ENCODE results near the gene DLGAP1.

DNA sequence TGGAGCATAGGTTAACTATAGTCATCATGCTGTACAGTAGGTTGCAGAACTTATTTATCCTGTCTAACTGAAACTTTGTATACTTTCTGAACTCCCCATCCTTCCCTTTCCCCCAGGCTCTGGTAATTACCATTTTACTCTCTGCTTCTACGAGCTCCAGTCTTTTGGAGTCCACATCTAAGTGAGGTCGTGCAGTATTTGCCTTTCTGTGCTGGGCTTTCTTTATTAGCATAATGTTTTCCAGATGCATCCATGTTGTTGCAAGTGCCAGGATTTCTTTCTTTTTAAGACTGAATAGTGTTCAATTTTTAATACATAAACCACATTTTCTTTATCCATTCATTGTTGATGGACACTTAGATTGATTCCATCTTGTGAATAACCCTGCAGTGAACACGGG, 541.0 kb downstream of the DLGAP1 start:
- TF ChIP-seq, protein P1, sequence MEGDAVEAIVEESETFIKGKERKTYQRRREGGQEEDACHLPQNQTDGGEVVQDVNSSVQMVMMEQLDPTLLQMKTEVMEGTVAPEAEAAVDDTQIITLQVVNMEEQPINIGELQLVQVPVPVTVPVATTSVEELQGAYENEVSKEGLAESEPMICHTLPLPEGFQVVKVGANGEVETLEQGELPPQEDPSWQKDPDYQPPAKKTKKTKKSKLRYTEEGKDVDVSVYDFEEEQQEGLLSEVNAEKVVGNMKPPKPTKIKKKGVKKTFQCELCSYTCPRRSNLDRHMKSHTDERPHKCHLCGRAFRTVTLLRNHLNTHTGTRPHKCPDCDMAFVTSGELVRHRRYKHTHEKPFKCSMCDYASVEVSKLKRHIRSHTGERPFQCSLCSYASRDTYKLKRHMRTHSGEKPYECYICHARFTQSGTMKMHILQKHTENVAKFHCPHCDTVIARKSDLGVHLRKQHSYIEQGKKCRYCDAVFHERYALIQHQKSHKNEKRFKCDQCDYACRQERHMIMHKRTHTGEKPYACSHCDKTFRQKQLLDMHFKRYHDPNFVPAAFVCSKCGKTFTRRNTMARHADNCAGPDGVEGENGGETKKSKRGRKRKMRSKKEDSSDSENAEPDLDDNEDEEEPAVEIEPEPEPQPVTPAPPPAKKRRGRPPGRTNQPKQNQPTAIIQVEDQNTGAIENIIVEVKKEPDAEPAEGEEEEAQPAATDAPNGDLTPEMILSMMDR (IDR thresholded peaks at IDR 0.05; ENCODE audit: low read depth, low read length): no peak
- no peak for TF ChIP-seq EZH2phosphoT487 (IDR thresholded peaks at IDR 0.05; ENCODE audit: low read depth)
